Stimulated activated effector memory CD8-positive, alpha-beta T cell treated with anti-CD3 and anti-CD28 coated beads, Interleukin-12 subunit alpha, Interleukin-12 subunit beta, amount 100 ng/mL, for 72 hours (primary cell): ENCODE data around the gene SLC25A34.
A peak's percentile ranks its signal among the peaks of the same experiment; 100 is the strongest.

Experiments used
- ATAC-seq: fragments of 150-1000 bp; cut with Tn5 transposase; 2 replicates; pipeline ENCODE4 v1.10.0; 2021
- DNase-seq, 2 donors: peaks; one replicate each; pipeline ENCODE4 v3.0.0; 2021 to 2022; ENCODE audit warnings: low spot score in 2 of 2
- H3K27ac Mint-ChIP-seq: one replicate; pipeline ENCODE4 v1.8.0; 2022; ENCODE audit warnings: mild to moderate bottlenecking, mixed read lengths
- H3K36me3 Mint-ChIP-seq: one replicate; pipeline ENCODE4 v1.8.0; 2022; ENCODE audit warnings: mild to moderate bottlenecking, mixed read lengths
- H3K4me1 Mint-ChIP-seq: one replicate; pipeline ENCODE4 v1.8.0; 2022; ENCODE audit warnings: mixed read lengths
- H3K4me3 Mint-ChIP-seq: one replicate; pipeline ENCODE4 v1.8.0; 2022; ENCODE audit warnings: mild to moderate bottlenecking, mixed read lengths
- H3K9me3 Mint-ChIP-seq: one replicate; pipeline ENCODE4 v1.8.0; 2022; ENCODE audit warnings: mixed read lengths

Gene SLC25A34

DNA sequence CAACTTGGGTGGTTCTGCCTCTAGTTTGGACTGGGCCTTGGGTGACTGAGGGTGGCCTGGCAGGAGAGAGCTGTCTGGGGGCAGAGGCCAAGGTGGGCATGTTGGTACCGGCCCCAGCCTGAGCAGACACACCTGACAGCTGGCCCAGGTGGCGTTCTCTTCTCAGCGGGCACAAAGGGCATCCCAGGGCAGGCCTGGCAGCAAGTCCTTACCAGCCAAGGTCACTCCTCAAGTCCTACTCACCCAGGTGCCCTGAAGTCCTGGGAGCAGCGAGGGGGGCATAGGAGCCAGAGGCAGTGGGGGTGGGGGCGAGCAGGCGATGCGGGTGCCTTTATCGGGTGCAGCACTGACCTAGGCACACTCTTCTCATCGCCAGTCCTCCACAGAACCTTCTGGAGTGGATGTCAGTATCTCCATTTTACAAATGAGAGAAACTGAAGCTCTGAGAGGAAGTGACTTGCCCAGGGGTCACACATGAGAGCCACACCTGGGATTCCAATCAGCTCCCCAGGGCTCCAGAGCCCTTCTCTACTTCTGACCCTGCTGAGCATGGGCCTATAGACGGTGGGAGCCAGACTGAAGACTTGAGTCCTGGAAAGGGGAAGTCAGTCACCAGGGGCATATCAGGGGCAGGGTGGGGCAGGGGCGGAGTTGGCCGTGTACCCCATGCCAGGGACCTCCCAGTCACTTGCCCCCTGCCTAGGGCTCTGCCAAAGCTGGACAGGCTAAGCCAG is 587 bp upstream of the SLC25A34 start:
- Mint-ChIP-seq H3K4me1 (no peaks in the 10 kb centered on the region), H3K4me3 (no peak overlapping the region), H3K9me3 (no peaks in the 10 kb centered on the region), H3K36me3 (peaks cover 13% of the 10 kb centered on the region), H3K27ac (no peak overlapping the region)
- ATAC-seq (no peak), DNase-seq (no peak)

DNA sequence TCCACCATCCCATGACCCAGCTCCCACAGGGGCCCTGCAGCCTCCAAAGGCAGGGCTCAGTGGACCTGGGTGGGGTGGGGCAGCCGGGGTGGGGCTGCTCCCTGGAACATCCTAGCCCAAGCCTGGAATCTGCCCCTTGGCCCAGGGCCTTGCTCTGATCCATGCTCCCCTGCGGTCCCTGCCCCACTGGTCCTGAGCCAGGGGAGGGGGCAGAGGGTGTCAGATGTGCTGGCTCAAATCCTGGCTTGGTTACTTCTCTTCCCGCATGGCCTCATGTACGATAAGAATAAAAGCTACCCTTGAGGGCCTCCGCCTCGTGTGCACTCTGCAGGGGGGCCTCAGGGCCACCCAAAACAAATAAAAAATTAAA is 819 bp downstream of the SLC25A34 start:
- H3K4me3 Mint-ChIP-seq, result no peak overlapping the region
- DNase-seq (no peak), ATAC-seq (no peak)
- no peak overlapping the region for H3K27ac Mint-ChIP-seq
- H3K4me1 Mint-ChIP-seq, result peaks cover 7% of the 10 kb centered on the region
- no peaks in the 10 kb centered on the region for H3K9me3 Mint-ChIP-seq
- H3K36me3 Mint-ChIP-seq, result peaks cover 13% of the 10 kb centered on the region

DNA sequence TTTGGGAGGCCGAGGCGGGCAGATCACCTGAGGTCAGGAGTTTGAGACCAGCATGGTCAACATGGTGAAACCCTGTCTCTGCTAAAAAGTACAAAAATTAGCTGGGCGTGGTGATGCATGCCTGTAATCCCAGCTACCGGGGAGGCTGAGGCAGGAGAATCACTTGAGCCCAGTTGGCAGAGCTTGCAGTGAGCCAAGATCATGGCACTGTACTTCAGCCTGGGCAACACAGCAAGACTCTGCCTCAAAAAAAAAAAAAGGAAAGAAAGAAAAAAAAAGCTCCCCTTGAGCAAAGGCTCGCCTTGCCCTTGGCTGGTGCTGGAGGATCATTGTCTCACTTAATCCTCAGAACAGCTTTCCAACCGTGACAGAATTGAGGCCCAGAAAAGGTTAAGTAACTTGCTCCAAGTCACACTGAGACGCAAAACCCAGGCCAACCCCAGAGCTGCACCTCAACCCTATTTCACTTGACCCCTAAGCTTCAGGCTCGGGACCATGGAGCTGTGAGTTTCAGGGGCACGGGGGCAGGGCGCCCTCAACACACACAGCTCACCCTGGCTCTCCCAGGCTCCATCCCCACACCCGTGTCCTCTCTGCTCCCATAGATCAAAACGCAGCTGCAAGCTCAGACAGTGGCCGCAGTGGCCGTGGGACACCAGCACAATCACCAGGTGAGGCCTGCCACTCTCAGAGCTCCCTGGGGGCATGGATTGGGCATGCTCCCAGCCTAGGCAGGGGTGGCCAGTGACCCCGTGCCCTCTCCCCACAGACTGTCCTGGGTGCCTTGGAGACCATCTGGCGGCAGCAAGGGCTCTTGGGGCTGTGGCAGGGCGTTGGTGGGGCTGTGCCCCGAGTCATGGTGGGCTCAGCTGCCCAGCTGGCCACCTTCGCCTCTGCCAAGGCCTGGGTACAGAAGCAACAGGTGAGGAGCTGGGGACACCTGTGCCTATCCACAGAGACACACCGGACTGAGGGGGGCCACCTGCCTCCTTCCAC is 1.6 kb downstream of the SLC25A34 start:
- Mint-ChIP-seq H3K4me3 (no peak overlapping the region), H3K4me1 (peaks cover 7% of the 10 kb centered on the region), H3K9me3 (no peaks in the 10 kb centered on the region), H3K27ac (peak overlapping the region; percentile 32), H3K36me3 (peaks cover 7% of the 10 kb centered on the region)
- ATAC-seq, result no peak
- DNase-seq, result no peak

DNA sequence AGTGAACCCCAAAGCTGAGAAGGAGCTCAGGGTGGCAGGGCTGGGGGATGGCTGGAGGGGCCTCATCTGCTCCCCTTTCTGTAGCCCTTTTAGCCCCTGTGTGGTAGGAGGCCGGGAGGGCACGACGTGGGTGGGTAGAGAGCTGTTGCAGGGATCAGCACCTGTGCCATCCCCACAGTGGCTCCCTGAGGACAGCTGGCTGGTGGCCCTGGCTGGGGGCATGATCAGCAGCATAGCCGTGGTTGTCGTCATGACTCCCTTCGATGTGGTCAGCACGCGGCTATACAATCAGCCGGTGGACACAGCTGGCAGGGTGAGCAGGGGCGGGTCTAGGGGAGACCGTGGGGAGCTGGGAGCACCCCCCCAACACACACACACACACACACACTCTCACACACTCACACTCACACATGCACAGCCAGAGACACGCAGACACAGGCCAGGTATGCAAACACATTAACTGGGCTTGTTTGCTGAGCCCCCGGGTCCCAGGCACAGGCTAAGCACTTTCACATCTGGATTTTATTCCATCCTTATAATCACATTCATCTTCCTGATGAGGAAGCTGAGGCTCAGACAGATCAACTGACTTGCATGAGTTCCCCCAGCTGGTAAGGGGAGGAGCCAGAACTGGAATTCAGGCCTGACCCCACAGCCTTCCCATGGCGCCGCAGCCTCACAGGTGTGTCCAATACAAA is 2.5 kb downstream of the SLC25A34 start:
- DNase-seq, result no peak
- H3K27ac Mint-ChIP-seq, result peak overlapping the region; percentile 50
- H3K36me3 Mint-ChIP-seq, result peaks cover 2% of the 10 kb centered on the region
- no peak overlapping the region for H3K4me3 Mint-ChIP-seq
- ATAC-seq, result no peak
- H3K9me3 Mint-ChIP-seq, result no peaks in the 10 kb centered on the region
- H3K4me1 Mint-ChIP-seq, result peaks cover 7% of the 10 kb centered on the region

- peaks cover 7% of the 10 kb centered on the region for H3K4me1 Mint-ChIP-seq
- no peak for ATAC-seq
- no peaks in the 10 kb centered on the region for H3K36me3 Mint-ChIP-seq
- no peak for DNase-seq
- no peak overlapping the region for H3K27ac Mint-ChIP-seq
- no peak overlapping the region for H3K4me3 Mint-ChIP-seq
- no peaks in the 10 kb centered on the region for H3K9me3 Mint-ChIP-seq
Observed at GRCh38 chr1:15739259-15739658, 3.2 kb downstream of the SLC25A34 start.

- H3K27ac Mint-ChIP-seq, result no peak overlapping the region
- no peaks in the 10 kb centered on the region for H3K36me3 Mint-ChIP-seq
- H3K4me1 Mint-ChIP-seq, result peaks cover 7% of the 10 kb centered on the region
- ATAC-seq (no peak), DNase-seq (no peak)
- no peaks in the 10 kb centered on the region for H3K9me3 Mint-ChIP-seq
- no peak overlapping the region for H3K4me3 Mint-ChIP-seq
Observed at GRCh38 chr1:15739745-15740144, 3.7 kb downstream of the SLC25A34 start.

- H3K27ac Mint-ChIP-seq, result peak overlapping the region; percentile 58
- peaks cover 7% of the 10 kb centered on the region for H3K4me1 Mint-ChIP-seq
- no peaks in the 10 kb centered on the region for H3K9me3 Mint-ChIP-seq
- DNase-seq (peak; percentile 34 to 81), ATAC-seq (peak; percentile 78)
- H3K36me3 Mint-ChIP-seq, result no peaks in the 10 kb centered on the region
- no peak overlapping the region for H3K4me3 Mint-ChIP-seq
Observed at GRCh38 chr1:15740924-15741850, 5.1 kb downstream of the SLC25A34 start.

DNA sequence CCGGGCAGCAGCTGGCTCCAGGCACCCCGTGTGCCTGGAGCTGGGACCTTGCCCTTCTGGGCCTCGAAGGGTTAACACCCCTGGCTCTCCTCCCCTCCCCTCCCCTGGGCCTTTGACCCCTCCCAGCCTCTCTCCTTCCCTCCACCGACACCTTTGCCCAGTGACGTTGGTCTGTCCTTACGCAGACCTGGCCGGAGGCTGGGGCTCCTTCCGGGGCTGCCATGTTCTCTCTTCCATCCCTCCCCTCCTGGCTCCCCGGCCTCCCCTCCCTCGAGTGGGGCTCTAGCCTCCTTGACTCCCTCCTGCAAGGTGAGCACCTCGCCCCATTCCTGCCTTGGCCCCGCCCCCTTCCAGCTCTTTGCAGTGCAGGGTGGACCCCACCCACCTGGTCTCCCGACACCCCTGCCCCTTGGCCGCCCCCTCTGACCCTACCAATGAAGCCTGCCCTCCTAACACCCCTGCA is 6.3 kb downstream of the SLC25A34 start, which contains the start of gene TMEM82:
Gene TMEM82 (plus strand): TSS at position 161 of the 463 bp plus-strand sequence. CDS start 61 bp downstream, at position 222.
- no peaks in the 10 kb centered on the region for H3K36me3 Mint-ChIP-seq
- H3K27ac Mint-ChIP-seq, result peak within 1 kb of the TSS; percentile 58
- H3K4me3 Mint-ChIP-seq, result no peak within 1 kb of the TSS
- no peaks in the 10 kb centered on the region for H3K9me3 Mint-ChIP-seq
- ATAC-seq (no peak), DNase-seq (no peak)
- H3K4me1 Mint-ChIP-seq, result peaks cover 7% of the 10 kb centered on the region

DNA sequence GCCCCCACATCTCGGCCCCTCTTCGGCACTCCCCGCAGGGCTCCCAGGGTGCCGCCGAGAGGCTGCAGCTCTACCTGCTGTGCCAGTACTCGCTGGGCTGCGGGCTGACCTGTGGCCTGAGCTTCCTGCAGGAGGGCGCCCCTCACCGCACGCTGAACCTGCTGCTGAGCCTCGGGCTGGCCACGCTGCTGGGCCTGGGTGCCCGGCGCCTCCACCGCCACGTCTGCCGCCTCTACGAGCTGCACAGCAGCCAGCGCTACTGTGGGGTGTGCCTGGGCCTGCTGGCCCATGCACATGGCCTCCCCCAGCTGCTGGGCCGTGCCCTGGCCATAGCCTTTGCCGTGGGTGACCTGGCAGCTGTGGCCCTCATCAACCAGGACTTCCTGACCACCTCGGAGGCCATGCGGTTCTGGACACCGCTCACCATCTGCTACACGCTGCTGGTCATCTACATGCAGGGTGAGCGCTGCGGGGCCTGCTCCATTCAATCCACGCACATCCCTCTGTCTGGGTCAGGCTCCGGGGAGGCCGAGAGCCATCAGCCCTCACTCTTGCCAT is 8.1 kb downstream of the SLC25A34 start:
- no peaks in the 10 kb centered on the region for H3K9me3 Mint-ChIP-seq
- no peak for DNase-seq
- no peaks in the 10 kb centered on the region for H3K36me3 Mint-ChIP-seq
- no peak overlapping the region for H3K4me3 Mint-ChIP-seq
- no peak overlapping the region for H3K27ac Mint-ChIP-seq
- peaks cover 7% of the 10 kb centered on the region for H3K4me1 Mint-ChIP-seq
- ATAC-seq, result no peak

GRCh38 chr1:15747378-15747777 is 11.3 kb downstream of the SLC25A34 start:
- Mint-ChIP-seq H3K9me3 (no peaks in the 10 kb centered on the region), H3K27ac (no peak overlapping the region), H3K36me3 (no peaks in the 10 kb centered on the region), H3K4me3 (no peak overlapping the region), H3K4me1 (no peaks in the 10 kb centered on the region)
- no peak for ATAC-seq
- no peak for DNase-seq

GRCh38 chr1:15748264-15748663 is 12.2 kb downstream of the SLC25A34 start:
- H3K9me3 Mint-ChIP-seq, result no peaks in the 10 kb centered on the region
- H3K4me3 Mint-ChIP-seq, result no peak overlapping the region
- H3K36me3 Mint-ChIP-seq, result no peaks in the 10 kb centered on the region
- no peaks in the 10 kb centered on the region for H3K4me1 Mint-ChIP-seq
- no peak overlapping the region for H3K27ac Mint-ChIP-seq
- ATAC-seq (no peak), DNase-seq (no peak)

DNA sequence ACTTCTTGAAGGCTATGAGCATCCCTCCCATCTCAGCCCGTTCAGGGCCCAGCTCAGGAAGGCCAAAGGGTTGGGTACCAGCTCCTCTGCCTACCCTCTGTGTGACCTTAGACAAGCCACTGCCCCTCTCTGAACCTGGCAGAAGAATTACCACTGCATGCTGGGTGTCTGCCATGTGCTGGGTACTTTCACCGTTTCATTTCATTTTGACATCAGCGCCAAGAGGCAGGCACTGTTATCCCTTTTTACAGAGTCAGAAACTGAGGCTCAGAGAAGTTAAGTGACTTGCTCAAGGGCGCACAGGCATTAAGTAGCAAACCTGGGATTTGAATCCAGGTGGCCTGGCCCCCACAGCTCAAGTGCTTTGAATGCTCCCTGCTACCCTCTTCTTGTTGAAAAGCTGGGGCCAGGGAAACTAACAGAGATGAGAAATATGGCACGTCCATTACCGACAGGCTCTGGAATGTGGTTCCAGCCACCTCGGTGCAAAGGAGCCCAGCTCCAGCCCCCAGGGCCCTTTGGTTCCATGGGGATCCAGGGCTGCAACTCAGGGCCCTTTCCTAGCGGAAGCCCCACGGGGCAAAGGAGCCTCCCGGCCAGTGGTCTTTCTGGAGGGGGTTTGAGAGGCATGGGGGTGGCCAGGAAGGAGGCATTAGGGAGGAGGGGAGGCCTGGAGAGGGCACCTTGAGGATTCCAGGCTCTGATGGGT is 12.8 kb downstream of the SLC25A34 start:
- Mint-ChIP-seq H3K27ac (no peak overlapping the region), H3K36me3 (no peaks in the 10 kb centered on the region), H3K4me1 (no peaks in the 10 kb centered on the region), H3K9me3 (no peaks in the 10 kb centered on the region), H3K4me3 (no peak overlapping the region)
- DNase-seq (no peak), ATAC-seq (no peak)

DNA sequence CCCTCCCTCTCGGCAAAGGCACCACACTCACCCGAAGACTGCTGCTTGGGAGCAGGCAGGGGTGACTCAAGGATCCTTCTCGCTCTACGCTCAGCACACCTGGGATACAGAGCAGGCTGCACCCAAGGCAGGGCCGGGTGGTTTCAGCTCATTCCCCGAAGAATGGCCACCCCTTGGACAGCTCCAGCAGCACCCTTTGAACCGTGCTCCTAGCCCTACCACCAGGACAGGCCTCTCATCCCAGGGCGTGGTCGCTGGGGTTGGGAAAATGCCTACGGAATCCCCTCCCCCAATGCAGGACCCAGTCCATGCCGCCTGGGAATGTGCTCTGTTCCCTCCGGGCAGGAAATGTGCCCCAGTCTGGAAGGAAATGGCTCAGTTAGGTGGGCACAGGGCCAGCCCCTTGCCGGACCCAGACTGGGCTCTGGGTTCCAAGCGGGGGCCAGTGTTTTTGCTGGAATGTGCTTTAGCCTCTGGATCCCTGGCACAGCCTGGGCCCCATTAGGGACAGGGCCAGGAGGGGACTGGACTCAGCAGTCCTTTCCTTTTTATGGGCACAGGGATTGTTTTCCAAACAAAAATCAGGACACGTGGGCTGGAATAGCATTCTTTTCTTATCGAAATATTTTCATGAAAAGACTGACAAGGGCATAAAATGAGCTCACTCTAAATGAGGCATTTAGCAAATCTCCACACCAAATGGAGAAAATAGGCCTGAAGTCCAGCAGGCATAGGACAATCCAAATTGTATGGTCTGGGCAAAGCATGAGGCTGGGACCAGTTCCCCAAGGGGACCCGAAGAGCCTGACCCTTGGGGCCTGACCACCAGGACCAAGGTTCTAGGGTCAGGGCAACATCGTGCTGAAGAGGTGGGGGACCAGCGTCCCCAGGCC is 13.6 kb downstream of the SLC25A34 start:
- no peak overlapping the region for H3K4me3 Mint-ChIP-seq
- H3K4me1 Mint-ChIP-seq, result no peaks in the 10 kb centered on the region
- ATAC-seq (no peak), DNase-seq (no peak)
- no peak overlapping the region for H3K27ac Mint-ChIP-seq
- H3K36me3 Mint-ChIP-seq, result no peaks in the 10 kb centered on the region
- H3K9me3 Mint-ChIP-seq, result no peaks in the 10 kb centered on the region
